Calu3 (cell line): Measurements from ENCODE around the gene PREX1. TPM values are rescaled to one million over a fixed set of nuclear protein-coding genes. Genes with fewer than 3 reads are reported as not detected.
A peak's percentile ranks its signal among the peaks of the same experiment; 100 is the strongest.

Experiments
- BruUV-seq: library from RNA; stranded (reverse); fragments of 400-500 nt; replicated peaks from 2 replicates; lab custom pipeline; 2021; lab: Mats Ljungman, UMichigan
- CTCF ChIA-PET: fragments of 300-600 bp; sonication (Branson Sonifier 250); formaldehyde crosslinking; loops from one replicate; lab custom pipeline; 2022; ENCODE audit warnings: antibody characterized with exemption; lab: Charles Lee
- DNase-seq: peaks from one replicate; pipeline ENCODE4 v3.0.0; 2022
- H3K27ac Mint-ChIP-seq: one replicate; pipeline ENCODE4 v1.8.0; 2022; ENCODE audit warnings: mixed read lengths; ENCODE audit not compliant: unreplicated experiment
- H3K27me3 Mint-ChIP-seq: one replicate; pipeline ENCODE4 v1.8.0; 2022; ENCODE audit warnings: mixed read lengths; ENCODE audit not compliant: unreplicated experiment
- H3K36me3 Mint-ChIP-seq: one replicate; pipeline ENCODE4 v1.8.0; 2022; ENCODE audit warnings: mild to moderate bottlenecking, moderate library complexity, mixed read lengths; ENCODE audit not compliant: insufficient read depth, unreplicated experiment
- H3K4me1 Mint-ChIP-seq: one replicate; pipeline ENCODE4 v1.8.0; 2022; ENCODE audit warnings: mild to moderate bottlenecking, low read depth, mixed read lengths; ENCODE audit not compliant: unreplicated experiment
- H3K4me3 Mint-ChIP-seq: one replicate; pipeline ENCODE4 v1.8.0; 2022; ENCODE audit warnings: mild to moderate bottlenecking, low read depth, moderate library complexity, mixed read lengths; ENCODE audit not compliant: unreplicated experiment
- H3K9me3 Mint-ChIP-seq: one replicate; pipeline ENCODE4 v1.8.0; 2022; ENCODE audit warnings: low read depth, mixed read lengths; ENCODE audit not compliant: unreplicated experiment
- intact Hi-C: fragments of 100-400 bp; cut with micrococcal nuclease; formaldehyde crosslinking; loops from one replicate; pipeline ENCODE4 v1.10.0; 2022; ENCODE audit not compliant: unreplicated experiment
- total RNA-seq: library from RNA; stranded (reverse); gene quantifications from 2 replicates; pipeline ENCODE4 v1.2.3, GENCODE V29; 2022
- TF ChIP-seq, protein P1 (sequence below): fragments of 200-600 bp; IDR thresholded peaks from one replicate; pipeline ENCODE4 v1.8.0; 2022; ENCODE audit warnings: antibody characterized with exemption; ENCODE audit not compliant: unreplicated experiment

The PREX1 gene
- total RNA-seq, 1 experiment from 2014 or later: 0.31 TPM

DNA sequence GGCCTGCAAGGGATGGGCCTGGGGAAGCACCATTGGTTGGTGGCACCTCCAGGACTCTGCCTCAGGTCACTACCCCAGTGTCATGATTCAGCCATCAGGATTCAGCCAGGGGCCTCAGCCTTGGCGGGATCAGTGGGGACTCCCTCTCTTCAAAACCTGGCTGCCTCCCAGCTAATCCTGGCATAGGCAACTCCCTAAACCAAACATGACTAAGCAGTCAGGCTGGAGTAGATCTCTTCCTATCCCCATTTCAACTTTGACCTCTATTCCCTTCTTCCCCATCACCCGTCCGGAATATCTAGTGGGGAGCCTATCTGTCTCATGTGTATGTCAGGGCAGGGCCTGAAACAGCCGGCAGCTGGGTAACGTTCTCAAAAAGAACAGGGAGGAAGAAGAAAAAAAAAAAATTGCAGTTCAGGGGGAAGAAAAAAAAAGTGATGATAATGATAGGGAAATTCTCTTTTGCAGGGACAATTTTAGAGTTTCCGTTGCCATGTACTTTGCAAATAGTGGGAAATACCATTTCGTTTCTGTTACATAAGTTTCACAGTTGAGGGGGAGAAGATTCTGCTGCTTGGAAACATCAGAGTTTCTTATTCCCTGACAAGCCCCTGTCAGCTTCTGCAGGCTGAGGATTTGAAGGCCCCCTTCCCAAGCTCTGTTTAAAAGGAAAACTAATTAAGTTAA is 4.1 kb upstream of the PREX1 start:
- CTCF ChIA-PET: interaction anchor here (0.6 to 0.8 kb wide), 2 partner anchors 81 to 1113 kb away, joined by 3 to 4 read pairs; no protein-coding TSS in a partner anchor
- TF ChIP-seq, protein P1, sequence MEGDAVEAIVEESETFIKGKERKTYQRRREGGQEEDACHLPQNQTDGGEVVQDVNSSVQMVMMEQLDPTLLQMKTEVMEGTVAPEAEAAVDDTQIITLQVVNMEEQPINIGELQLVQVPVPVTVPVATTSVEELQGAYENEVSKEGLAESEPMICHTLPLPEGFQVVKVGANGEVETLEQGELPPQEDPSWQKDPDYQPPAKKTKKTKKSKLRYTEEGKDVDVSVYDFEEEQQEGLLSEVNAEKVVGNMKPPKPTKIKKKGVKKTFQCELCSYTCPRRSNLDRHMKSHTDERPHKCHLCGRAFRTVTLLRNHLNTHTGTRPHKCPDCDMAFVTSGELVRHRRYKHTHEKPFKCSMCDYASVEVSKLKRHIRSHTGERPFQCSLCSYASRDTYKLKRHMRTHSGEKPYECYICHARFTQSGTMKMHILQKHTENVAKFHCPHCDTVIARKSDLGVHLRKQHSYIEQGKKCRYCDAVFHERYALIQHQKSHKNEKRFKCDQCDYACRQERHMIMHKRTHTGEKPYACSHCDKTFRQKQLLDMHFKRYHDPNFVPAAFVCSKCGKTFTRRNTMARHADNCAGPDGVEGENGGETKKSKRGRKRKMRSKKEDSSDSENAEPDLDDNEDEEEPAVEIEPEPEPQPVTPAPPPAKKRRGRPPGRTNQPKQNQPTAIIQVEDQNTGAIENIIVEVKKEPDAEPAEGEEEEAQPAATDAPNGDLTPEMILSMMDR: no peak
- intact Hi-C loops: no loop called here
- BruUV-seq: no TSS peak
- peaks cover 7% of the 10 kb centered on the region for H3K36me3 Mint-ChIP-seq
- H3K4me1 Mint-ChIP-seq: peaks cover 14% of the 10 kb centered on the region
- DNase-seq: peak; percentile 44
- no peak overlapping the region for H3K27ac Mint-ChIP-seq
- peaks cover 67% of the 10 kb centered on the region for H3K27me3 Mint-ChIP-seq
- H3K4me3 Mint-ChIP-seq: no peak overlapping the region
- no peaks in the 10 kb centered on the region for H3K9me3 Mint-ChIP-seq

DNA sequence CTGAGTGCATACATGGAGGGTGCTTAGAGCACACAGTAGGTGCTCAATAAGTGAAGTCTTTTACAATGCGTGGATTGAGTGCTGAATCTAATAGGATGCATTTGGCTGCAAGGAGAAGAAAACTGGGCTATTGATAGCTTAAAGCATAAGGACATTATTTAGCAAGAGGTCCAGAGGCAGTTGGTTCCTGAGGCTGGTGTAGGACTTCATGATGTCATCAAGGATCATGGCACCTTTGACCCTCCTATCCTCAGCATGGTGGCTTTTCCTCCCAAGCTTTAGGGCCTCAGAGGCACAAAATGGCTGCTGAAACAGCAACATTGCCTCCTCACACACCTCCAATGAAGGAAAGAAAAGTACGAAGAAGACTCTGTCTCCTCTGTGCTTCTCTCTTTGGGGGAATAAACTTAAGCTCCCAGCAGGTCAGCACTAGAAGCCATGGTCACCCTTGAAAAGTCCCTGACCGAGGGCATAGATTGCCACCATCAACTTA is 3.1 kb upstream of the PREX1 start:
- no peak overlapping the region for H3K27ac Mint-ChIP-seq
- no peak for DNase-seq
- H3K36me3 Mint-ChIP-seq: peaks cover 7% of the 10 kb centered on the region
- peaks cover 14% of the 10 kb centered on the region for H3K4me1 Mint-ChIP-seq
- intact Hi-C loops: no loop called here
- no peak overlapping the region for H3K4me3 Mint-ChIP-seq
- H3K9me3 Mint-ChIP-seq: no peaks in the 10 kb centered on the region
- H3K27me3 Mint-ChIP-seq: peaks cover 57% of the 10 kb centered on the region
- BruUV-seq: no TSS peak
- TF ChIP-seq, protein P1: no peak
- CTCF ChIA-PET: no interaction called here

DNA sequence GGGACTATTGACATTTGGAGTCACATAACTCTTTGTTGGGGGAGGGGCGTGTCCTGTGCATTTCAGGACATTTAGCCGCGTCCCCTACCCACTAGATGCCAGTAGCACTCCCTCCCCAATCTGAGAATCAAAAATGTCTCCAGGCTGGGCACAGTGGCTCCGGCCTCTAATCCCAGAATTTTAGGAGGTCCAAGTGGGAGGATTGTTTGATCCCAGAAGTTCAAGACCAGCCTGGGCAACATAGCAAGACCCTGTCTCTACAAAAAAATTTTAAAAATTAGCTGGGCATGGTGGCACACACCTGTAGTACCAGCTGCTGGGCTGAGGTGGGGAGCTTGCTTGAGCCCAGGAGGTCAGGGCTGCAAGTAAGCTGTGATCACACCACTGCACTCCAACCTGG is 2.1 kb upstream of the PREX1 start:
- peaks cover 48% of the 10 kb centered on the region for H3K27me3 Mint-ChIP-seq
- no peaks in the 10 kb centered on the region for H3K9me3 Mint-ChIP-seq
- no peak for DNase-seq
- CTCF ChIA-PET: no interaction called here
- no peak overlapping the region for H3K4me3 Mint-ChIP-seq
- H3K4me1 Mint-ChIP-seq: peaks cover 14% of the 10 kb centered on the region
- no TSS peak for BruUV-seq
- no peak overlapping the region for H3K27ac Mint-ChIP-seq
- TF ChIP-seq, protein P1: no peak
- intact Hi-C loops: no loop called here
- H3K36me3 Mint-ChIP-seq: peaks cover 7% of the 10 kb centered on the region

DNA sequence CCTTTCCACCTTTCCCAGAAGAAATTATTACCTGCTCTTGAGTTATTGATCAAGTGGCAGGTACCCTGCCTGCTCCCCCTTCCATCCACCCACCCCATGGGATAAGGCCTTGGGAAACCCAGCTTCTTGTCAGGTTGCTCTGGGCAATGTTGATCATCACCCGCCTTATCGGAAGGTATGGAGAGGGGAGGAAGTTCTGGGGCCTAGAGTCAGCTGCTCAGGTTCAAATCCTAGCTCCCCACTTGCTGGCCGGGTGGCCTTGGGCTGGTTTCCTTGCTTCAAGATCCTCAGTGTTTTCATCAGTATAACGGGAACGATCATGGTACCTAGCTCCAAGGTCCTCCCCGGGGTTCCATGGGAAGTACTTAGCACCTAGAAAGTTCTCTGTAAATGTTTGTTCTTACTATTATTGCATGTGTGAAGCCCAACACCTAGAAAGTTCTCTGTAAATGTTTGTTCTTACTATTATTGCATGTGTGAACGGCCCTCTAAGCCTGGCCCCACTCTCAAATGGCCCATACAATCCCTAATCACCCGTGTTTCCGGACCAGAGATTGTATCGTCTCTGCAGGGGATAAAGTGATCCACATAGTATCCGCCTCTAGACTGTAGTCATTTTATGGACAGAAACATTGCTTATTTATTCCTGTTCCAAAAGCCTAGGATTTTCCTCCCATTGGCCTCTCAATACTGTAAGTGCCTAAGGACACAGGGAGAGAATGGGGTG is 1.1 kb upstream of the PREX1 start:
- TF ChIP-seq, protein P1: no peak
- peaks cover 14% of the 10 kb centered on the region for H3K4me1 Mint-ChIP-seq
- peak overlapping the region; percentile 53 for H3K4me3 Mint-ChIP-seq
- intact Hi-C loops: no loop called here
- CTCF ChIA-PET: interaction anchor here (0.8 to 1.2 kb wide), 2 partner anchors 31 to 171 kb away, joined by 3 read pairs; no protein-coding TSS in a partner anchor
- no peak overlapping the region for H3K27ac Mint-ChIP-seq
- peaks cover 41% of the 10 kb centered on the region for H3K27me3 Mint-ChIP-seq
- BruUV-seq: no TSS peak
- no peak for DNase-seq
- H3K36me3 Mint-ChIP-seq: peaks cover 7% of the 10 kb centered on the region
- H3K9me3 Mint-ChIP-seq: no peaks in the 10 kb centered on the region
